C4-2B (cell line): Measurements from ENCODE around the gene MT1X.

Source experiments
- ZFX ChIP-seq: fragments of 450-650 bp; IDR thresholded peaks from 2 replicates; pipeline ENCODE4 v1.6.1; 2017
- TF ChIP-seq, protein P1 (sequence below): fragments of 450-650 bp; conservative IDR thresholded peaks from 2 replicates; pipeline ENCODE4 v1.5.1; 2017; ENCODE audit warnings: mild to moderate bottlenecking

DNA sequence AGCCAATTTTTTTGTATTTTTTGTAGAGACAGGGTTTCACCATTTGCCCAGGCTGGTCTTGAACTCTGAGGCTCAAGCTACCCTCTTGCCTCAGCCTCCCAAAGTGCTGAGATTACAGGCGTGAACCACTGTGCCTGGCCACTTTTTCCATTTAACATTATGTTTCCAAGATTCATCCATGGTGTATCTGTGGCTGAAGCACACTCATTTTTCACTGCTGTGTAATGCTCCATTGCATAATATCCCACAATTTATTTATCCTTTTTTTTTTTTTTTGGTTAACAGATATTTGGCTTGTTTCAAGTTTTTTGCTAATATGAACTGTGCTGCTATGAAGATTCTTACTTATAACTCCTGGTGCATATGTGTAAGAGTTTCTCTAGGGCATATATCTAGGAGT, 45.8 kb downstream of the MT1X start:
- TF ChIP-seq, protein P1, sequence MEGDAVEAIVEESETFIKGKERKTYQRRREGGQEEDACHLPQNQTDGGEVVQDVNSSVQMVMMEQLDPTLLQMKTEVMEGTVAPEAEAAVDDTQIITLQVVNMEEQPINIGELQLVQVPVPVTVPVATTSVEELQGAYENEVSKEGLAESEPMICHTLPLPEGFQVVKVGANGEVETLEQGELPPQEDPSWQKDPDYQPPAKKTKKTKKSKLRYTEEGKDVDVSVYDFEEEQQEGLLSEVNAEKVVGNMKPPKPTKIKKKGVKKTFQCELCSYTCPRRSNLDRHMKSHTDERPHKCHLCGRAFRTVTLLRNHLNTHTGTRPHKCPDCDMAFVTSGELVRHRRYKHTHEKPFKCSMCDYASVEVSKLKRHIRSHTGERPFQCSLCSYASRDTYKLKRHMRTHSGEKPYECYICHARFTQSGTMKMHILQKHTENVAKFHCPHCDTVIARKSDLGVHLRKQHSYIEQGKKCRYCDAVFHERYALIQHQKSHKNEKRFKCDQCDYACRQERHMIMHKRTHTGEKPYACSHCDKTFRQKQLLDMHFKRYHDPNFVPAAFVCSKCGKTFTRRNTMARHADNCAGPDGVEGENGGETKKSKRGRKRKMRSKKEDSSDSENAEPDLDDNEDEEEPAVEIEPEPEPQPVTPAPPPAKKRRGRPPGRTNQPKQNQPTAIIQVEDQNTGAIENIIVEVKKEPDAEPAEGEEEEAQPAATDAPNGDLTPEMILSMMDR: no peak
- TF ChIP-seq ZFX: no peak
